GM23248 (cell line): ENCODE data around the gene HIC1.

Experiments used
- EZH2 ChIP-seq: fragments of 200-600 bp; sonication (generic); IDR thresholded peaks from 2 replicates; pipeline ENCODE4 v1.6.1; 2018; ENCODE audit warnings: antibody characterized with exemption, mild to moderate bottlenecking; ENCODE audit not compliant: insufficient read depth, poor library complexity, severe bottlenecking
- EZH2phosphoT487 ChIP-seq: fragments of 200-600 bp; sonication (generic); IDR thresholded peaks from 2 replicates; pipeline ENCODE4 v1.6.1; 2018; ENCODE audit warnings: antibody characterized with exemption, moderate library complexity, mild to moderate bottlenecking, low read depth; ENCODE audit not compliant: insufficient read depth

DNA sequence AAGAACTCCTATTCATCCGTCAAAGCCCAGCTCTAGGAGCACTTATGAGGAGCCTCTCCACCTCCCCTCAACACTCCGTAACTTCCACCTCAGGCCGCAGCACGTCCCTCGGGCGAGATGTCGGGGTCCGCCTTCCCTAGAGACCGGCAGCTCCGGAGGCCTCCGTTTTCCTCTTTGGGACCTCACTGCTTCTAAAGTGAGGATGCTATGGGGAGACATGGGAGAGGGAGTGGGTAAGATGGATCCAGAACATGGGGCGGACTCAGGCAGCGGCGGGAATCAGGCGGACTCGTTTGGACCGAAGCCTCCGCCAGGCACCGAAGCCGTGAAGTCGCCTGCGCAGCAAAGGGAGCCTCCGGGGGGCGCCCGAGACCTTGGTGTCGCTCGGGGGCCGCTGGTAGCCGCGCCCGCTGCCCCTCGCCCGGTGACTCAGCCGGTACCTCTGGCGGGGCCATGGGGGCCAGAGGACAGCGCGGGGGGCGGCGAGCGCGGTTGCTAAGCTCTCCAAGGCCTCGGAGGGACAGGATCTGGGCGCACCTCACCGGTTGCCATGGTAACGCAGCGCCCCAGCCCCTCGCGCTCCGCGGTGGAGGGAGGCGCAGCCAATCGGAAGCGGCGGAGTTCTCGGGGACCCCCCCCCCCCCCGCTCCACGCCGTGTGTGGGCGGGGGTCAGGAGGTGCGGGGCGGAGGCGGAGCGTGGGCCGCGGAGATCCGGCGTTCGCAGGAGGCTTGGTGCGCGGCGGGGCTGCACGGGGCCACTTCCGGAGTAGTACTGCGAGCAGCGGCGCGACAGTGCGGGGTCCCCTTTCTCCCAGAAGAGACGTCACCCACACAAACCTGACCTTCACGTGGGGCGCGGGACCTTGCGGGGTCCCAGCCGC, 1.3 kb upstream of the HIC1 start:
- TF ChIP-seq EZH2 = no peak
- no peak for TF ChIP-seq EZH2phosphoT487
